Ectodermal cell (in vitro differentiated cells): ENCODE results near the gene SLCO6A1.
"Not testable (repeated sequence)": the region's sequence is repeated elsewhere in the genome, so short reads cannot be mapped to it uniquely, and the experiment has no call there.

ENCODE experiments used
- H3K27ac ChIP-seq: 2 replicates; pipeline ENCODE4 v1.7.0; 2013; ENCODE audit warnings: mild to moderate bottlenecking, low read depth, low read length; ENCODE audit not compliant: insufficient read depth, poor library complexity, severe bottlenecking
- H3K27me3 ChIP-seq: 2 replicates; pipeline ENCODE4 v1.7.0; 2013; ENCODE audit warnings: mild to moderate bottlenecking, low read length; ENCODE audit not compliant: insufficient read depth, control insufficient read depth, poor library complexity, severe bottlenecking
- H3K36me3 ChIP-seq: one replicate; pipeline ENCODE4 v1.7.0; 2013; ENCODE audit warnings: low read length; ENCODE audit not compliant: control insufficient read depth, insufficient read depth
- H3K4me1 ChIP-seq: one replicate; pipeline ENCODE4 v1.7.0; 2013; ENCODE audit warnings: low read length; ENCODE audit not compliant: control insufficient read depth, insufficient read depth
- H3K4me3 ChIP-seq: 2 replicates; pipeline ENCODE4 v1.7.0; 2013; ENCODE audit warnings: low read depth, low read length, control low read depth; ENCODE audit not compliant: insufficient read depth
- H3K9me3 ChIP-seq: 2 replicates; pipeline ENCODE4 v1.7.0; 2013; ENCODE audit warnings: mild to moderate bottlenecking, low read length, moderate library complexity; ENCODE audit not compliant: control insufficient read depth
- WGBS, 2 experiments: methylation state at CpG; one replicate each; pipeline ENCODE4 v1.1.7; 2013; ENCODE audit warnings: missing lambda C conversion rate in 2 of 2; 5-methylcytosine and 5-hydroxymethylcytosine counted together

SLCO6A1 gene

GRCh38 chr5:102531506-102531905, 32.7 kb upstream of the SLCO6A1 start:
- Histone ChIP-seq H3K4me1 (no peaks in the 10 kb centered on the region), H3K36me3 (no peaks in the 10 kb centered on the region)
- no CpG with 5 or more reads among the region's 1 CpG for WGBS, 2 experiments

GRCh38 chr5:102529447-102529846, 30.6 kb upstream of the SLCO6A1 start:
- no peak overlapping the region for H3K4me3 ChIP-seq
- H3K4me1 ChIP-seq = no peaks in the 10 kb centered on the region
- WGBS, 2 experiments = 88 to 93% methylated on average over 4 of the region's 4 CpGs

More at GRCh38 chr5:102531506-102531905, 32.7 kb upstream of the SLCO6A1 start:
- no peaks in the 10 kb centered on the region for H3K9me3 ChIP-seq
- no peak overlapping the region for H3K4me3 ChIP-seq
- no peak overlapping the region for H3K27ac ChIP-seq
- no peaks in the 10 kb centered on the region for H3K27me3 ChIP-seq

DNA sequence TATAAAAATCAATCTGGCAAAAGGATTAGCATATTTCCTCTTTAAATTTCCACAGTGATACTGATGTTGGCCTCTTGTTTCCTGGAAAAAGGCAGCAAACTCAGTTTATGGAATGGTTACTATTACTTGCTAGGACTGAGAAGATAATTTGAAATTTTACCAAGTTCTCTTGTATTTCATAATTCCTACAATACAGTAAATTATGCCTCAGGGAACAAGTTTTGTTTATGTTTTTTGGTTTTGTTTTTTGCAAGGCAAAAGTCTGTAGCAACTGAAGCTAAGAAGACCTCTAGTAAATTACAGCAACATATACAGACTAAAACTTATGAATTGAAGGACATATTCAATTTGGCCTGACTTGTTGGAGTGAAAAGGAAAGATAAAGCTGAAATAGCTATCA, 30.2 kb upstream of the SLCO6A1 start:
- Histone ChIP-seq H3K4me1 (no peaks in the 10 kb centered on the region), H3K27me3 (no peaks in the 10 kb centered on the region), H3K9me3 (no peaks in the 10 kb centered on the region), H3K27ac (no peak overlapping the region), H3K36me3 (no peaks in the 10 kb centered on the region), H3K4me3 (no peak overlapping the region)

More at GRCh38 chr5:102529447-102529846, 30.6 kb upstream of the SLCO6A1 start:
- no peaks in the 10 kb centered on the region for H3K27me3 ChIP-seq
- no peaks in the 10 kb centered on the region for H3K36me3 ChIP-seq
- no peaks in the 10 kb centered on the region for H3K9me3 ChIP-seq
- no peak overlapping the region for H3K27ac ChIP-seq

- Histone ChIP-seq H3K4me1 (no peaks in the 10 kb centered on the region), H3K27me3 (no peaks in the 10 kb centered on the region), H3K36me3 (no peaks in the 10 kb centered on the region), H3K9me3 (no peaks in the 10 kb centered on the region), H3K27ac (no peak overlapping the region), H3K4me3 (no peak overlapping the region)
These were observed 29.8 kb upstream of the SLCO6A1 start for GRCh38 chr5:102528600-102528999.

DNA sequence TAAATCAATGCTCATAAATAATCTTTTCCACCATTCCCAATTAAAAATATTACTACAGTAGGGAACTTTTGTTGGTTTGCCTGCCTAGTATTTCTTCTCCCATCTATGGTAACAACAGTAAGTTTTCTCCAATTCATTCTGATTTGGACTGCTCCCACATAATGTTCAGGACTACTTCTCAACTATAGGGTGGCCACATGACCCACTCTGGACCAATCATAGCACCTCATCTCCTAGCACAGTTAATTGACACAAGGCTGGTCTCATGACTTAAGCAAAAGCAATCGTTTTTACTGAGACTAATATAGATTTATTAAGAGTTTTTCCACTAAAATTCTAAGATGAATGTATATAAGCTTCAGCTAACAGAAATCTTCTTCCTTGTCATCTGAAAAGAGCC, 28.7 kb upstream of the SLCO6A1 start:
- no peaks in the 10 kb centered on the region for H3K9me3 ChIP-seq
- H3K27me3 ChIP-seq = no peaks in the 10 kb centered on the region
- H3K4me3 ChIP-seq = no peak overlapping the region
- no peaks in the 10 kb centered on the region for H3K36me3 ChIP-seq
- H3K4me1 ChIP-seq = no peaks in the 10 kb centered on the region
- no CpG with 5 or more reads among the region's 1 CpG for WGBS, 2 experiments
- no peak overlapping the region for H3K27ac ChIP-seq

GRCh38 chr5:102523541-102524175, 24.9 kb upstream of the SLCO6A1 start:
- WGBS, 2 experiments = 95 to 98% methylated on average over 3 of the region's 3 CpGs

GRCh38 chr5:102511666-102512065, 12.9 kb upstream of the SLCO6A1 start:
- Histone ChIP-seq H3K36me3 (no peaks in the 10 kb centered on the region), H3K27ac (no peak overlapping the region), H3K9me3 (no peaks in the 10 kb centered on the region), H3K4me1 (no peaks in the 10 kb centered on the region), H3K27me3 (no peaks in the 10 kb centered on the region), H3K4me3 (no peak overlapping the region)
- 89 to 92% methylated on average over 4 of the region's 4 CpGs for WGBS, 2 experiments

More at GRCh38 chr5:102523541-102524175, 24.9 kb upstream of the SLCO6A1 start:
- no peaks in the 10 kb centered on the region for H3K4me1 ChIP-seq
- no peaks in the 10 kb centered on the region for H3K36me3 ChIP-seq
- no peak overlapping the region for H3K4me3 ChIP-seq
- H3K27me3 ChIP-seq = no peaks in the 10 kb centered on the region
- no peaks in the 10 kb centered on the region for H3K9me3 ChIP-seq
- no peak overlapping the region for H3K27ac ChIP-seq

DNA sequence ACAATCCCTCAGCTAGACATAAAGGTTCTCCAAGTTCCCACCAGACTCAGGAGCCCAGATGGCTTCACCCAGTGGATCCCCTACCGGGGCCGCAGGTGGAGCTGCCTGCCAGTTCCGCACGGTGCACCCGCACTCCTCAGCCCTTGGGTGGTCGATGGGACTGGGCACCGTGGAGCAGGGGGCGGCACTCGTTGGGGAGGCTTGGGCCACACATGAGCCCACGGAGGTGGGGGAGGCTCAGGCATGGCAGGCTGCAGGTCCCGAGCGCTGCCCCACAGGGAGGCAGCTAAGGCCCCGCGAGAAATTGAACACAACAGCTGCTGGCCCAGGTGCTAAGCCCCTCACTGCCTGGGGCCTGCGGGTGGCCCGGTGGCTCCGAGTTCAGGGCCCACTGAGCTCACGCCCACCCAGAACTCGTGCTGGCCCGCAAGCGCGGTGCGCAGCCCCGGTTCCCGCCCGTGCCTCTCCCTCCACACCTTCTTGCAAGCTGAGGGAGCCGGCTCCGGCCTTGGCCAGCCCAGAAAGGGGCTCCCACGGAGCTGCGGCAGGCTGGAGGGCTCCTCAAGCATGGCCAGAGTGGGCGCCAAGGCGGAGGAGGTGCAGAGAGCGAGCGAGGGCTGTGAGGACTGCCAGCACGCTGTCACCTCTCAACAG, 7.4 kb downstream of the SLCO6A1 start:
- H3K4me1 ChIP-seq, H3K27ac ChIP-seq, H3K4me3 ChIP-seq, H3K27me3 ChIP-seq, H3K9me3 ChIP-seq, H3K36me3 ChIP-seq: not testable (repeated sequence)
- WGBS, 2 experiments = 95% methylated on average over 35 of the region's 35 CpGs

GRCh38 chr5:102483736-102484135, 15.1 kb downstream of the SLCO6A1 start:
- 81 to 88% methylated on average over 2 of the region's 2 CpGs for WGBS, 2 experiments
- Histone ChIP-seq H3K9me3 (no peaks in the 10 kb centered on the region), H3K27ac (no peak overlapping the region), H3K27me3 (no peaks in the 10 kb centered on the region), H3K36me3 (no peaks in the 10 kb centered on the region), H3K4me1 (no peaks in the 10 kb centered on the region), H3K4me3 (no peak overlapping the region)

DNA sequence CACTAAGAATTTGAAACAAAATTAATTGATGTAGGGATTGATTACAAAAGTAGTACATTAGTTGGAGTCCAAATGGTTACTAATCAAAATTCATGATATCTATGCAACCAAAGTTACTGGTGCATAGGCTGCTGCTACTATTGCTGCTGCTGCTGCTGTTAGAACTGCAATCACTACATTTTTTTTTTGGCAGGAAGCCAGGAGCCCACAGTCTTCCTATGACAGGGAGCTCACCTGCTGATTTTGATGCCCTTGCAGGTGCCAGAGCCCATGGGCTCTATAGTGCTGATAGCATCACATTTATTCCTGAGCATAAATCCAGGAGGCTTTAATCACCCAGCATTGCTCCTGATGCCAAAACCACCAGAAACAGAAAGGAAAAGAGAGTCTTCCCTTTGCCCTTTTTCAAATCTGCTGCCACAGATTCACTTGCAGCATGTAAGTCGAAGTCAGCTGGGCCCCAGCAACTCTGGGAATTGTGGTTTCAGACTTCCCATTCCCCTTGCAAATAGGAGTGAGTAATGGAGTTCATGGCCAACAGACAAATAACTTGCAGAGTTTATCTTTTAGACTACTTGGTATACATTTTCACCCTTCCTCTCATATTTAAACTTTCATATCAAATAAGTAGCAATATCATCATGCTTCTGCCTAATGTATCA, 17.6 kb downstream of the SLCO6A1 start:
- H3K4me1 ChIP-seq = no peaks in the 10 kb centered on the region
- H3K27me3 ChIP-seq = no peaks in the 10 kb centered on the region
- H3K36me3 ChIP-seq = no peaks in the 10 kb centered on the region
- H3K27ac ChIP-seq = no peak overlapping the region
- H3K4me3 ChIP-seq = no peak overlapping the region
- 87 to 95% methylated on average over 1 of the region's 1 CpG for WGBS, 2 experiments
- no peaks in the 10 kb centered on the region for H3K9me3 ChIP-seq
